Nephron (organoid): ENCODE results near the gene AASDH.

Experiments
- H3K27ac Mint-ChIP-seq, 3 experiments: 2 replicates each; pipeline ENCODE4 v1.8.0; 2020; ENCODE audit warnings: mixed read lengths in 3 of 3, mild to moderate bottlenecking in 2 of 3, moderate library complexity in 1 of 3
- H3K27me3 Mint-ChIP-seq: 2 replicates; pipeline ENCODE4 v1.8.0; 2021; ENCODE audit warnings: low read depth, mild to moderate bottlenecking, moderate library complexity, mixed read lengths
- H3K36me3 Mint-ChIP-seq: 2 replicates; pipeline ENCODE4 v1.8.0; 2020; ENCODE audit warnings: low read depth, mixed read lengths
- H3K4me1 Mint-ChIP-seq: 2 replicates; pipeline ENCODE4 v1.8.0; 2020; ENCODE audit warnings: mixed read lengths
- H3K4me3 Mint-ChIP-seq, 3 experiments: 2 replicates each; pipeline ENCODE4 v1.8.0; 2020; ENCODE audit warnings: mild to moderate bottlenecking in 3 of 3, mixed read lengths in 3 of 3, moderate library complexity in 2 of 3
- H3K9me3 Mint-ChIP-seq: 2 replicates; pipeline ENCODE4 v1.8.0; 2020; ENCODE audit warnings: mixed read lengths
- CTCF ChIP-seq, 3 experiments: fragments of 200-600 bp; sonication (generic); IDR thresholded peaks; one replicate each; pipeline ENCODE4 v1.5.0; 2021; ENCODE audit warnings: antibody characterized with exemption in 3 of 3; ENCODE audit not compliant: unreplicated experiment in 3 of 3

The AASDH gene

GRCh38 chr4:56388306-56388705 is 1.0 kb upstream of the AASDH start:
- peaks cover 47% of the 10 kb centered on the region for H3K4me1 Mint-ChIP-seq
- no peaks in the 10 kb centered on the region for H3K36me3 Mint-ChIP-seq
- no peak for TF ChIP-seq CTCF (IDR thresholded peaks at IDR 0.05; ENCODE audit: unreplicated experiment in 3 of 3)
- no peaks in the 10 kb centered on the region for H3K9me3 Mint-ChIP-seq
- H3K27me3 Mint-ChIP-seq, result no peaks in the 10 kb centered on the region
- H3K4me3 Mint-ChIP-seq, result peak overlapping the region; percentile 86 to 95 (median 93)
- peak overlapping the region; percentile 98 to 99 (median 99) for H3K27ac Mint-ChIP-seq

GRCh38 chr4:56386091-56386490 is 1.2 kb downstream of the AASDH start:
- H3K4me3 Mint-ChIP-seq, result peak overlapping the region; percentile 54 to 86 (median 65)
- no peak for TF ChIP-seq CTCF (IDR thresholded peaks at IDR 0.05; ENCODE audit: unreplicated experiment in 3 of 3)
- no peaks in the 10 kb centered on the region for H3K27me3 Mint-ChIP-seq
- peak overlapping the region in 2 of 3 experiments; percentile 57 to 91 for H3K27ac Mint-ChIP-seq
- H3K36me3 Mint-ChIP-seq, result peaks cover 4% of the 10 kb centered on the region
- no peaks in the 10 kb centered on the region for H3K9me3 Mint-ChIP-seq
- H3K4me1 Mint-ChIP-seq, result peaks cover 47% of the 10 kb centered on the region

- Mint-ChIP-seq H3K9me3 (no peaks in the 10 kb centered on the region), H3K4me3 (no peak overlapping the region), H3K27me3 (no peaks in the 10 kb centered on the region), H3K4me1 (peaks cover 17% of the 10 kb centered on the region), H3K36me3 (peaks cover 52% of the 10 kb centered on the region), H3K27ac (peak overlapping the region; percentile 48 to 89 (median 63))
- TF ChIP-seq CTCF (IDR thresholded peaks at IDR 0.05; ENCODE audit: unreplicated experiment in 3 of 3), result no peak
Observed at GRCh38 chr4:56375458-56375857, 11.8 kb downstream of the AASDH start.

GRCh38 chr4:56374956-56375355 is 12.3 kb downstream of the AASDH start:
- H3K9me3 Mint-ChIP-seq, result peaks cover 3% of the 10 kb centered on the region
- no peak for TF ChIP-seq CTCF (IDR thresholded peaks at IDR 0.05; ENCODE audit: unreplicated experiment in 3 of 3)
- peak overlapping the region in 2 of 3 experiments; percentile 26 to 37 for H3K4me3 Mint-ChIP-seq
- no peaks in the 10 kb centered on the region for H3K27me3 Mint-ChIP-seq
- H3K36me3 Mint-ChIP-seq, result peaks cover 55% of the 10 kb centered on the region
- peak overlapping the region; percentile 48 to 89 (median 82) for H3K27ac Mint-ChIP-seq
- H3K4me1 Mint-ChIP-seq, result peaks cover 17% of the 10 kb centered on the region

- H3K27ac Mint-ChIP-seq, result peak overlapping the region in 1 of 3 experiments; percentile 51
- TF ChIP-seq CTCF (IDR thresholded peaks at IDR 0.05; ENCODE audit: unreplicated experiment in 3 of 3), result no peak
- H3K4me3 Mint-ChIP-seq, result no peak overlapping the region
- peaks cover 67% of the 10 kb centered on the region for H3K36me3 Mint-ChIP-seq
- no peaks in the 10 kb centered on the region for H3K27me3 Mint-ChIP-seq
- H3K4me1 Mint-ChIP-seq, result peaks cover 17% of the 10 kb centered on the region
- H3K9me3 Mint-ChIP-seq, result peaks cover 7% of the 10 kb centered on the region
Observed at GRCh38 chr4:56372774-56373173, 14.5 kb downstream of the AASDH start.

GRCh38 chr4:56371426-56372220 is 15.7 kb downstream of the AASDH start:
- H3K4me1 Mint-ChIP-seq, result peaks cover 17% of the 10 kb centered on the region
- no peak for TF ChIP-seq CTCF (IDR thresholded peaks at IDR 0.05; ENCODE audit: unreplicated experiment in 3 of 3)
- peaks cover 61% of the 10 kb centered on the region for H3K36me3 Mint-ChIP-seq
- no peaks in the 10 kb centered on the region for H3K27me3 Mint-ChIP-seq
- H3K9me3 Mint-ChIP-seq, result peaks cover 7% of the 10 kb centered on the region
- H3K27ac Mint-ChIP-seq, result peak overlapping the region in 1 of 3 experiments; percentile 9
- no peak overlapping the region for H3K4me3 Mint-ChIP-seq
